Kasumi-1 (cell line): Measurements from ENCODE around the gene GFPT2.
A peak's percentile ranks its signal among the peaks of the same experiment; 100 is the strongest.
"Not testable (repeated sequence)": the region's sequence is repeated elsewhere in the genome, so short reads cannot be mapped to it uniquely, and the experiment has no call there.

Experiments
- DNase-seq, 2 experiments: peaks; one replicate each; lab custom pipeline; 2025; lab: John Stamatoyannopoulos, UW

GFPT2 gene

DNA sequence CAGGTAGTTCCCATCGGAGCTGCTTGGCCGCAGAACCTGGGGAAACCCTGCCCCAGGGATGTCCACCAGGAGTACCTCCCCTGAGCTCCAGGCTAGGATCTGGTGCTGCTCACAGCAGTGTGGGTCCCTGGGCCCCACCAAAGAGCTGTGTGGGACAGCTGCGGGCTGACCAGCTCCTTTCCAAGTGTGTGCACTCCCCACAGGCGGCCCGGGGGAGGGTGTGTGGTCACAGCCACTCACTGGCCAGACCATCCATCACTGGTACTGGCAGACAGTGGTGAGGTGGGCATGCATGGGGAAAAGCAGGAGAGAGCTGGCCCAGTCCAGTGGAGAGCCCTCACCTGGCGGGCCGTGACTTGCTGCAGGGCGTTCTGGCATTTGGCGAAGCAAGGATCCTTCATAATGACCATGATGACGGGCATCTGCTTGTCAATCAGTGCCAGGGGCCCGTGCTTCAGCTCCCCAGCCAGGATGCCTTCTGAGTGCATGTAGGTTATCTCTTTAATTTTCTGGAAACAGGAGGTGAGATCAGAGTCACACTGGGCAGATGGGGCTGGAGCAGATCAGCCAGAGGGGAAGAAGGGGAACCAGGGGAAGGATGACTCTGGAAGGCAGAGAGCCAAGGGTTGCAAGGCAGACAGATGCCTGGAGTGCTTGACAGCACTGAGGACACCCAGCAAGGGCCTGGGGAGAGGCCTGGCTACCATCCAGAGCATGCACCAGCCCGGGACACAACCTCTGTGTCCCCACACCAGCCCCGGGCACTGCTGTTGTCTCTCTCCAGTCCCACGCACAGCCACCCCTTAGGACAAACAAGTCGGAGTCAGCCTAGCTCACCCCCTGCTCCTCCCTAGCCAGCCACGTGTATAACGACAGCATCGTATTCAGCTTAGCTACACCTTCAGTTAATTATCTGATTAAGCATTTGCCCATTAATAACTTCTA is 48.4 kb downstream of the GFPT2 start:
- DNase-seq, result no peak

DNA sequence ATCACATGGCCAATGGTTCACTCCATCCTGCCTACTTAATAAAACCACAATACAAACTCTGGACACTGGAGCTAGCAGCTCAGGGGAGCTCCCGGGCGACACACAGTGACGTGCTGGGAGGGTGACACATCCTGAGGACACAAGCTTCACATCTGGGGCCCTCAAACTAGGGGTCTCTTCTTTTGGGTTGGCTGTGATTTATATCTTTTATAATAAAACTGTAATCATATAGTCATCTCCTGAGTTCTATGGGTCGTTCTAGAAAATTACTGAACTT is 49.2 kb downstream of the GFPT2 start:
- DNase-seq, result no peak

DNA sequence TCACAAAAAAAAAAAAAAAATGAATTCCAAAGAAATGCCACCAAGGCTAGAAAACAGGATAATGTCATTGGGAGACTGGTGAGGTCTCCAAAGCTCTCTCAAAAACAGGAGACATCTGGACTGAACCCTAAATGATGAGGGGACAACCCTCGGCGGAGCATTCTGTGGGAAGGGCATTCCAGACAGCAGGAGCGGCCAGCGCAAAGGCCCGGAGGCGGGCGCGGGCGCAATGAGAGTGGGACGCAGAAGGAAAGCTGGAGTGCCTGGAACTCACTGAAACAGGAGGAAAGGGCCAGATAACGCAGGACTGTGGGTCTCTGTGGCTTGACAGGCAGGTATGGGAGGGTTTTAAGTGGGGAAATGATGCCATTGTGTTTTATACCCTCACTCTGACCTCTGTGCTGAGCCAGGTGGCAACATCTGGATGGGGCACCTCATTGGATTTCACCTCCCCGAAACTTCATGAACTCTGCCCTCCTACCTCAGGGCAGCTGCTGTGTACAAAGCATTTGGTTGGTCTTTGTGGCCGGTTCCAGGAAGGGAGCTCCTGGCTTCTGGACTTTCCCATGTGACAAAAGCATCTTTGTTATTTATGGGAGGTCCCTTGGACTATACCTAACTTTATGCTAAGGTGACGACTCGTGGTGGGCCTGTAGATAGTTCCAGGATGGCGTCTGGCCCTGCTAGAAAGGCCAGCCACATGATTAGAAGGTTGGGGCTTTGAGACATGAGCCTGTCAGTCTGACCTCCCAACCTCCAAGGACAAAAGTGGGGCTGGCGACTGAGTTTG is 49.7 kb downstream of the GFPT2 start:
- DNase-seq, result no peak

DNA sequence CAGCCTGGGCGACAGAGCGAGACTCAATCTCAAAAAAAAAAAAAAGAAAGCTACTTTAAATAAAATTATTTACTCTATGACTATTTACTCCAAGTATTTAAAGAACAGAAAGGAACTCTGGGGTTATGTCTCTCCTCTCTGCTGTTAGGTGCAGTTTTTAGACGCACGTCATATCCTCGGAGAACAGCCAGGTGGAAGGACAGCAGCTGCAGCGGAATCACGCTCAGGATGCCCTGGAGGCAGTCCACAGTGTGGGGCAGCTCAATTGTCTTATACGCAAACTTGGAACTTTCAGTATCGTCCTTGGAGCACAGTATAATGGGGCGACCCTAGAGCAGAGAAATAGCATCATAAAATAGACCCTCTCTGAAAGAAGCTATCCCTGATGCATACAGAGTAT is 50.9 kb downstream of the GFPT2 start:
- DNase-seq, result no peak

DNA sequence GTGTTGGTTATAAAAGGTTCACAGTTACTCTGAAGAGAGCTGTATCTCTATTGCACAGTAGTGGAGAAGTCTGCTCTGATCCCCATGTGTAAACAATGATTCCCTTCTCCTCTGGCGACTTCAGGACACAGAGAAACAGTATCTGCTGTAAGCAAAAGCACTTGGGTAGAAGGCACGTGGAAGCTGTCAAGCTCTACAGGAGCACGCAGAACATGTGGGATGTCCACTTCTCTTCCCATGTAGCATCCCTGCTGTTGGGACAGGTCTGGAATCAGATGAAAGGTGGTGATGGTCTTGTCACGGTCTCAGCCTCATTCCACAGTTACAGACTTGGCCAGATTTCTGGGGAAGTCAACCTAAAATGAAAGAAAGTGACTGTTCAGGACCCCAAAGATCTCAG is 51.9 kb downstream of the GFPT2 start:
- DNase-seq, result no peak

DNA sequence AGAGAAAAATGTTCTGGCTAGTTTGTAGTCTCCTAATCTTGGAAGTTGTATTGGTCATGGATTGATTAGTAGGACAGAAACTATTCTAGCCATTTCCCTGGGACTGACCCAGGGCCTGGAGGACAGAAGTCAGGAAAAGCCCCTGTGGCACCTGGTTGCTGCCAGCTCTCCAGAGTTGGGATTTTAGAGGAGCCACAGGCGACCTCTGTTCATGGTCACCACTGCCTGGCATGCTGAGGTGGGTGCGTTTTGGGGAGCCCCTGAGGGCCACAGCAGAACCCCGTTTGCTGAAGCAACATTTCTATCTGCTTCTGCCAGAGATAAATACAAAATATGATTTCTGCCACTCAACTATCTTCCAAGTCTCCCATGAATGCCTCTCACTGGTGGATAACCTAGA is 53.6 kb downstream of the GFPT2 start:
- DNase-seq, result no peak

DNA sequence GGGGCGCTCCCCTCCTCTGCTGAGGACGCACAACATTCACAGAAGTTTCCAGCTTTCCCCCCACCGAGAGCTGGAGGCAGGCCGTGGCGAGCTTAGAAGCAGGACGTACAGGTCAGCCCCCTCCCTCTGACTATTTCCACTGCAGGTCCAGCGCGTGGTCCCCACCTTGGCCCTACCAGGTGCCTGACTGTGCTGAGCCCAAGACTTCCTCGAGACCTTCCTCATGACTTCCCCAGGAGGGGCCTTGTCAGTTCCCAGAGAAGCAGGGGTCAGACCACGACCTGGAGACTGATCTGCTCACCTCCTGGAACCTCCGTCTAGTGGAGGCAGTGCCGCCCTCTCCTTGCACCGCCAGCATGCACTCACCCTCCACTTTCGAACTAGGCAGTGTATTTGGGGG is 54.1 kb downstream of the GFPT2 start:
- not testable (repeated sequence) for DNase-seq

DNA sequence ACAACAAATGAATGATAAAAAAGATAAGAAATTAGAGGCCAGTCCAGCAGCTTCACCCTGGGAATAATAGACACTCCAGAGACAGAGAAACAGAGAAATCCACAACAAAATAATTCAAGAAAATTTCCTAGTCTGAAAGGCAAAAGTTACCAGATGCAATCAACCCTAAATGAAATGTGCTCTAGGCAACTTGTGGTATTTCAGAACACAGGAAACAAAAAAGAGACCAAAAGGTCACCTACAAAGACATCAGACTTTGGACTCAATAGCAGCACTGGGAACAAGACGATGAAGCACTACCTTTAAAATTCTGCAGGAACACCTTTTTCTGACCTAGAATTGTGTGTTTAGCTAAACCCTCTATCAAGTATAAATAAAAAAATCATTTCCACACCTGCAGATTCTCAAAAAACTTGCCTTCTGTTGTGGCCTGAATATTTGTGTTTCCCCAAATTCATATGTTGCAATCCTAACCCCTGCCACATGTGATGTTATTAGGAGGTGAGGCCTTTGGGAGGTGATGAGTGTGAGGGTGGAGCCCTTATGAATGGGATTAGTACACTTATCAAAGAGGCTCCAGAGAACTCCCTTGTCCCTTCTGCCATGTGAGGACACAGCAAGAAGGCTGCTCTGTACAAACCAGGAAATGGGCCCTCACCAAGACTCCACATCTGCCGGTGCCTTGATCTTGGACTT is 55.4 kb downstream of the GFPT2 start:
- no peak for DNase-seq

DNA sequence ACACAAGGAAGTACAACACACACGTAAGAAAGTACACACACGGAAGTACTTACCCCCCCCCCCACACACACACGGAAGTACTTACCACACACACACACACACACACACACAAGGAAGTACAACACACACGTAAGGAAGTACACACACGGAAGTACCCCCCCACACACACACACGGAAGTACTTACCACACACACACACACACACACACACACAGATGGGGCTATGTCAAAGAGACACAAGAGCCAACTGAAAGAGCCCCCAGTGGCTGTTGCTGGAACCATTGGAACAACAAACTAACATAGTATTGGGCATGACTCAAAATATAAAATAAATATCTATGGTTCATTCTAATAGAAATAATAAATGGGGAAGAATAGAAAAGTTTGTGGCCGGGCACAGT is 56.4 kb downstream of the GFPT2 start:
- peak in 1 of 2 experiments; percentile 17 for DNase-seq

DNA sequence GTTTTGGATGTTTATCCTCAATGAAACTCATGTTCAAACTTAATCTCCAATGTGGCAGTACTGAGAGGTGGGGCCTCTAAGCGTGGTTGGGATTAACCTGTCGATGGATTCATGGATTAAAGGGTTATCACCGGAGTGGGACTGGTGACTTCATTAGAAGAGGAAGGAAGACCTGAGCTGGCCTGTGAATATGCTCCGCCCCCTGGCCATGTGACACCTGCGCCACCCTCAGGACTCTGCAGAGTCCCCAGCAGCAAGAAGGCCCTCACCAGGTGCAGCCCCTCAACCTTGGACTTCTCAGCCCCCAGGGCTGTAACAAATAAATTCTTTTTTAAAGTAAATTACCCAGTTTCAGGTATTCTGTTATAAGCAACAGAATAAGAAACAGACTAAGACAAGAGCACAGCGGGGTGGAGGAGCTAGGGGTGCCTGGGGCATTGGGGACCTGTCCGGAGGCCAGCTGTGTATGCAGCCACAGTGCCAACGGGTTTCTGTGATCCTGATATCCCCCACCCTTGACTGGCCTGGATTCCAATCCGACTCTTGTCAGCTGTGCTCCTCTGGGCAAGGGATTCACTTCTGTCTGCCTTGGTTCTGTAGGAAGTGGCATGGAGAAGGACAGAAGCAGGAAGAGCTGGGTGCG is 58.1 kb downstream of the GFPT2 start:
- DNase-seq, result no peak

DNA sequence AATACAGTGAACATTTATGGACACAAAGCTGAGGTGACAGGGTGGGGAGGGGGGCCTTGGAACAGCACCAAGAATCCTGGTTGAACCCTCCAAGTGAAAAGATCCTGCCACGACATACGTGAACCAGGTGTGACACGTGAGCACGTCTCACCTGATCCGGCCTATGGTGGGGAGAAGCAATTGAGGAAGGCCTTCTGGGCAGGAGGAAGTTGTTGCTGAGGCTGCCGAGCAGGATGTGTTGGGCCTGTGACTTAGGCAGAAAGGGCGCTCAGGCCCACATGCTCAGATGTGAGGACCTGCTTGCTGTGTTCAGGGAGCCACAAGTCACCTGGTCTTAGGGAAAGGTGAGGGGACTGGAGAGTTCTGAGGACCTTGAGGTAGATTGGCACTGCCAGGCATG is 58.7 kb downstream of the GFPT2 start:
- peak; percentile 10 to 19 for DNase-seq

DNA sequence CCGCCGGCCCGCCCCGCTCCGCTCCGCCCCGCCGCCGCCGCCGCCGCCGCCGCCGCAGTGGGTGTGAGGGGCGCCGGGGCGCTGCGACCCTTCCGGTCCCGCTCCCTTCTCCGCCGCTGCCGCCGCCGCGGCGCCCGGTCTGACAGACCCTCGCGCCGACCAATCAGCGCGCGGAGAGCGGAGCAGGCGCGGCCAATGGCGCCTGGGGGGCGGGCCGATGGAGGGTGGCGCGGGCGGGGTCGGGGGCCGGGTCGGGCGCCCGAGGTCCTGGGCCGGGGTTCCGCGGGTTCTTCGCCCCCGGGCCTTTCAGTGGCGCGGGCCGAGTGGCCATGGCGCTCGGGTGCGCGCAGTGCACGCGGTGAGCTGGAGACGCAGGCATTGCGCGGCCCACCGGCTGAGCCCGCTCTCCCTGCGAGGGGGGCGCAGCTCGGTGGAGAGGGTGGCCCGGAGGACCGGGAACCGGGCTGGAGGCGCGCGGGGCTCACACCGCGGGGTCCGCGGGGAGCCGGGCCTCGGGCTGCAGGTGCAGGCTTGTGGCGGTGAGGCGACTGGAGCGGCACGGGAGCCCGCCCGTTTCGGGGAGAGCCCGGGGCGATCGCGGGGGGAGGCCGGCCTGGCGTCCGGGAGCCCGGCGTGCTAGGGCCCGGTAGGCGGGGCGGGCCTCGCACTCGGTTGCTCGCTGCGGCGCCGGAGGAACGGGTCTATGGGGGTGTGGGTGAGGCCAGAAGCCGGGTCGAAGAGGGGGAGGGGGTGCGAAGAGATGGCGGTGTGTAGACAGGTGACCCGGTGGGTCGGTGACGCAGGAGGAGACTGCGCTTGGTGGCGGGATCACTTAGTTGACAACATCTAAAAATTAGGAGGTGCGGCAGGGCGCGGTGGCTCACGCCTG is 60.9 kb downstream of the GFPT2 start, which contains the start of gene MAPK9:
Gene MAPK9 (minus strand): TSS at position 141 of the 889 bp plus-strand sequence. CDS start 11,522 bp downstream, outside the sequence.
- peak; percentile 64 to 65 for DNase-seq

DNA sequence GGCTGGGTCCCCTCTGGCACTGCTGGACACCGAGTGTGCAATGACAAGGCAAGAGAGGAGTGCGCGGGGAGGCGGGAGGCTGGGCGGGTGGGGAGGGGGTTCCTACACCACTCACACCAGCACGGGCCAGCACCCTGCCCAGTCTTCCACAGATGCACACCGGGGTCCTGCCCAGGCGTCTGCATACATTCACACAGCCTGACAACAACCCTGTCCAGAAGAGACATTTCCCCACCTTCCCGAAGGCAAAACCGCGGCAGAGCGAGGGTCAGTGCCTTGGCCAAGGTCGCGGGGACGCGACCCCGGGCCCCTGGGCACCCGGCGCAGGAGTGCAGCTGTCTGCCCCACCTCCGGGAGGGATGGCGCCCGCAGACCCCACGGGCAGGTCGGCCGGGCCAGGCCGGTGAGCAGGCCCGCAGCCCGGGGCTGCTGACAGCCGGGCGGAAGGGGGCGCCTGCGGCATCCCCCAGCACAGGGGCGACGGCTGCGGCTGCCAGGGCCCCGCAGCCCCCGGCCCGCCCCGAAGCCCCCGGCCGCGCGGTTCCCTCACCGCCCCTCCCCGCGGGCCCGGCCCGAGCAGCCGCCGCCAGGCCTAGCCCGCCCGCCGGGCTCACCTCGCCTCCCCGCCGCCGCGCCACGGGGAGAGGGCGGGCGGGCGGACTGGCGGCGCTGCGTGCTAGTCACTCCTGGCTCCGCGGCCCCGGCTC is 61.7 kb downstream of the GFPT2 start:
- no peak for DNase-seq

DNA sequence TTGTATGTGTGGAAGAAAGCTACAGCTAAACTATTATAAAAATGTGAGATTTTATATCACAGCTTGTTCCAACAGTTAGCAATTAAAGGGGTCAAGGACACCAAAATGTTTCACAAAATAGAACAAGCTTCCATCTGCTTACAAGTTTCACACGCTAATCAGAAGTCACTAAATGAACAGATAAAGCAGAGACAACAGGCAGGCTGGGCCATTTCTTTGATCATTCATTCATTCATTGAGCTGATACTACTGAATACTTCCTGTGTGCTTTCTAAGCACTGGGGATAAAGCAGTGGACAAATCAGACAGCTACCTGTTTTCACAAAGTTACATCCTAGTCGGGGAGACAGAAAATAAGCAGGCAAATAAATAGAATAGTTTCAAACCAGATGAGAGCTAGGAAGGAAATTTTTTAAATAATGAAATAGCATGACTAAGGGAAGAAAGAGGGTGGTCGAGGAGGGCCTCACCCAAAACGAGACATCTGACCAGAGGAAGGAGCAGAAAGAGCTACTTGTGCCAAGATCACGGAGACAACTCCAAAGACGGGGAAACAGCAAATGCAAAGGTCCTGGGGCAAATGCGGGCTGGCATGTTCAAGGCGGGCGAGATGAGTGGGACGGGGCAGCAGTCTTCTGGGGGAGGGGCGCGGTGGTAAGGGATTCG is 62.4 kb downstream of the GFPT2 start:
- no peak for DNase-seq

DNA sequence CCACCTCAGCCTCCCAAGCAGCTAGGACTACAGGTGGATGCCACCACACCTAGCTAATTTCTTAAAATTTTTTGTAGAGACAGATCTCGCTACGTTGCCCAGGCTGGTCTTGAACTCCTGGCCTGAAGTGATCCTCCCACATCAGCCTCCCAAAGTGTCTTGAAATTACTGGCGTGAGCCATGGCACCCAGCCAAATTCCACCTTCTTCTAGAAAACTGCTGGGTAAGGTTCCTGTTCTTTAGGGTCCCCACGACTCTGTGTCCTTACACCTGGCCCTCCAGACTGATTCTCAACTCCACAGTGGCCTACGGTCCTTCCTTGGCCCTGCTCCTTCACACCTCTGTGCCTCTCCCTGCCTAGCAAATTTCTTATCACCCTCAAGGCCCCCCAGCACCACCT is 63.2 kb downstream of the GFPT2 start:
- no peak for DNase-seq

DNA sequence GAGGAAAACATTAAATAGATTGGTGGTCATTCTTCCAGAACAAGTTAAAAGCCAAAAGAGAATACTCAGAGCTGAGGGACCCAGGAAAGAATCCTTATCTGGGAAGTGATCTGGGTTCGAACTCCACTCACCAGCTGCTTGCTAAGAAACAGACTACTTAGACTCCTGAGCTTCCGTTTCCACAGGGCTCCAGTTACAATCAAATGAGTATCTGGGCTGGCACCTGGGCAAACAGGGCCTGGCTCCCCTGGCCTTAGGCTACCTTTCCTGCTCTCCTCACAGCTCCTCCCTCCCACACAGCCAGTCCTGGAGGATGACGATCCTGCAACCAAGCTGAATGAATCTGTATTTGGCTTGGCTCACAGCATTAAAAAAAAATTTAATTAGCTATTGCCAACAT is 63.7 kb downstream of the GFPT2 start:
- no peak for DNase-seq

DNA sequence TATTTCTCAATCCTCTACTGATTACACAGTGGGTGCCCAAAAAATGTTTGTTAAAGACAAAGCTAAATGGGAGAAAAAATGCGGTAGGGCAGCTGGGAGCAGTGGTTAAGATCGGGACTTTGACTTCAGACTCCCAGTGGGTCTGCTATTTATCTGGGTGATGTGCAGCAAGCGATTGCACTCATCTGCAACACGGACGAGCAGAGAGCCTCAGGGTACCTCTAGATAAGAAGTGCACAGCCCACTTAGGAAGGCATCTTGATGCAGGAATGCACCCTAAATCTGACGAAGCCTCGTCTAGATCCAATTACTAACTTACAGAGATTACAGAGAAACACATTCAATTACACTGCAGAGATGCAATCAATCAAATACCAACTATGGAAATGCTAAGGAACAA is 65.3 kb downstream of the GFPT2 start:
- no peak for DNase-seq

DNA sequence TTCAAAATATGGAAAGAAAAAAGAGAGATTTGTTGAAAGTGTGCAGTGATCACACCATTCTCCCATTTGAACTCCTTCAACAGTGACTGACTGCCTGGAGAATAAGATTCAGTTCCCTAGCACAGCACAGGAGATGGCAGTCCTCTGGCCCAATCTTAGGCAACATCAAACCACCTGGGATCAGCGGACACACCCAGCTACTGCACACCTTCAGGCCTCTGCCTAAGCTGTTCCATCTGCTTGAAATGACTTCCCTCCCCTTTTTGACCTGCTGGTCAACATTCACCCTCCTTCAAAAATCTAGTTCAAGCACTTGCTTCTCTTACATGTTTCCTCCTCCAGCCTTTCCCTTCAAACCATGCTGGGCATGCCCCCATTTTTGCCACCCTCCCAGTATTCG is 65.7 kb downstream of the GFPT2 start:
- no peak for DNase-seq

DNA sequence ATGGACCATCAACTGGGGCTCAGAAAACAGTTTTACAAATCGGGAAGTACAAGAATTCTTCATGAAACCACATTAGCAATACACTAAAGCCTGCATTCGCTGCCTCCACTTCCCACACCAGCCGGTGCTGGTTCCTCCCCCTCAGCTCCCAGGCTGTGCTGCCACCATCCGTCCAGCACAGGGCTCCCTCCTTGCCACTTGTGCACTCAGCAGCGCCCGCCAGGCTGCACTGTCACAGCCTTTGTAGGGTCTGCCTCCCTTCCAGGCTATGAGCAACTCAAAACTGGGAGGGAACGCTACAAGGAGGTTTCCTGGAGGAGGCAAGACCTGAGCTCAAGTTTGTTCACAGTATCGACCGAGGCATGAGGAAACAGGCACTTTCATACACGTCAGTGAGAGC is 69.0 kb downstream of the GFPT2 start:
- DNase-seq, result peak; percentile 96

DNA sequence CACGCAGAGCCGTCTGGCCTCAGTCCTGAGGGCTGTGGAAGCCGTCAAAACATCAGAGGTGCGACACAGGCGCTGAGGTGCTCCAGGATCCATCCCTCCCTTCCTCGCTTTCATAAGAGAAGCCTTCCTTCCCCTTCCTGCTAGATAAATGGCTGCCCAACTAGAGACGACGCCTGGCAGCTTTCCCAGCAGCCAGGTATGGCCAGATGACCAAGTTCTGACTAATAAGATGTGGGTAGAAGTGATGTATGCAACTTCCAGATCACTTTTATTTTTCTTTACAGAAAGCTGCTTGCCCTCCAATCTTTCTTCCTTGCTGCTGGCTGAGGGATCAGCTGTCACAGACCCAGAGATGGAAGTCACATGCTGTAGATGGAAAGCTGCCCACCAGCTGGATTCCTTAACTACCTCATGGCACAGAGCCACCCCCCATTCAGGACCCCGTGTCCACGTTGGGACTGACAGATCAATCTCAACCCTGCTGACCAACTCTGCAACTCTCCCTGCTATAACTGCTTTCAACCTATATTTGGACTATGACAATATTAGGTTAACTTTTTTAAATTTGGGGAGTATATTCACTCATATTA is 70.0 kb downstream of the GFPT2 start:
- no peak for DNase-seq
